ENCODE measurements around the gene CDH23.

Gene CDH23

GRCh38 chr10:71611709-71612422 lies 215.1 kb downstream of the CDH23 start:
- no peak for DNase-seq

- no peak for DNase-seq
Observed at GRCh38 chr10:71613261-71613777, 216.6 kb downstream of the CDH23 start.

GRCh38 chr10:71613877-71614276 lies 217.2 kb downstream of the CDH23 start:
- no peak for DNase-seq

- no peak for DNase-seq
Observed at GRCh38 chr10:71614946-71615345, 218.2 kb downstream of the CDH23 start.

GRCh38 chr10:71615538-71616329 lies 219.0 kb downstream of the CDH23 start:
- no peak for DNase-seq

GRCh38 chr10:71616817-71617654 lies 220.3 kb downstream of the CDH23 start:
- no peak for DNase-seq

GRCh38 chr10:71618176-71618575 lies 221.5 kb downstream of the CDH23 start:
- DNase-seq = no peak

- no peak for DNase-seq
Observed at GRCh38 chr10:71618598-71618997, 221.9 kb downstream of the CDH23 start.

- DNase-seq = no peak
Observed at GRCh38 chr10:71620642-71621041, 223.9 kb downstream of the CDH23 start.

GRCh38 chr10:71621231-71622153 lies 224.8 kb downstream of the CDH23 start:
- DNase-seq = no peak

GRCh38 chr10:71622154-71622526 lies 225.4 kb downstream of the CDH23 start:
- DNase-seq = no peak

- no peak for DNase-seq
Observed at GRCh38 chr10:71622616-71623015, 225.9 kb downstream of the CDH23 start.

GRCh38 chr10:71623098-71623985 lies 226.6 kb downstream of the CDH23 start:
- DNase-seq = peak in 1 of 2 donors; percentile 21

GRCh38 chr10:71623986-71624291 lies 227.2 kb downstream of the CDH23 start:
- no peak for DNase-seq

GRCh38 chr10:71625445-71626175 lies 228.9 kb downstream of the CDH23 start:
- no peak for DNase-seq

- no peak for DNase-seq
Observed at GRCh38 chr10:71627230-71627939, 230.7 kb downstream of the CDH23 start.

- DNase-seq = peak in 1 of 2 donors; percentile 32
Observed at GRCh38 chr10:71627956-71628355, 231.2 kb downstream of the CDH23 start.

- no peak for DNase-seq
Observed at GRCh38 chr10:71629131-71629530, 232.4 kb downstream of the CDH23 start.

GRCh38 chr10:71630168-71630567 lies 233.4 kb downstream of the CDH23 start:
- no peak for DNase-seq

All from CD4-positive, alpha-beta T cell treated with Interleukin-1 beta for 1 hour (primary cell).